Spleen (tissue), 11 donors: ENCODE results near the gene RPEL1. TPM values are rescaled to one million over a fixed set of nuclear protein-coding genes. Genes with fewer than 3 reads are reported as not detected.

Experiments
- DNase-seq: peaks from one replicate; pipeline ENCODE4 v3.0.0-alpha.2; 2020
- H3K27ac ChIP-seq, 8 donors: fragments of 200-600 bp; sonication (generic) in 7 of 8; 1 replicate in 4 of 8; 2 replicates in 4 of 8; pipeline versions ENCODE4 v1.5.0 to v1.8.0; 2016 to 2021; ENCODE audit warnings: inconsistent platforms in 4 of 8, mild to moderate bottlenecking in 4 of 8, moderate library complexity in 1 of 8
- H3K27me3 ChIP-seq, 7 donors: fragments of 200-600 bp; sonication (generic) in 6 of 7; replicated peaks in 1 of 7; 1 replicate in 4 of 7; 2 replicates in 3 of 7; pipeline versions ENCODE4 v1.5.0 to v1.8.0; 2016 to 2021; ENCODE audit warnings: inconsistent platforms in 3 of 7, mild to moderate bottlenecking in 1 of 7
- H3K36me3 ChIP-seq, 6 donors: fragments of 200-600 bp; sonication (generic) in 5 of 6; 1 replicate in 4 of 6; 2 replicates in 2 of 6; pipeline versions ENCODE4 v1.5.0 to v1.8.0; 2016 to 2021; ENCODE audit warnings: inconsistent platforms in 2 of 6
- H3K4me1 ChIP-seq, 6 donors: fragments of 200-600 bp; sonication (generic) in 5 of 6; 1 replicate in 3 of 6; 2 replicates in 3 of 6; pipeline versions ENCODE4 v1.5.0 to v1.8.0; 2016 to 2021; ENCODE audit warnings: inconsistent platforms in 3 of 6
- H3K4me3 ChIP-seq, 8 donors: fragments of 200-600 bp; sonication (generic) in 7 of 8; 1 replicate in 4 of 8; 2 replicates in 4 of 8; pipeline versions ENCODE4 v1.5.0 to v1.8.0; 2016 to 2021; ENCODE audit warnings: inconsistent platforms in 4 of 8, mild to moderate bottlenecking in 4 of 8, moderate library complexity in 2 of 8
- H3K9me3 ChIP-seq, 8 donors: fragments of 200-600 bp; sonication (generic) in 7 of 8; 1 replicate in 4 of 8; 2 replicates in 4 of 8; pipeline versions ENCODE4 v1.5.0 to v1.8.0; 2016 to 2021; ENCODE audit warnings: inconsistent platforms in 4 of 8
- POLR2A ChIP-seq, 3 donors: fragments of 450-650 bp; IDR thresholded peaks; one replicate each; pipeline ENCODE4 v1.5.1; 2017; ENCODE audit warnings: antibody characterized with exemption in 3 of 3, mild to moderate bottlenecking in 1 of 3
- POLR2AphosphoS5 ChIP-seq, 3 donors: sonication (generic); formaldehyde crosslinking; IDR thresholded peaks; one replicate each; pipeline ENCODE4 v1.5.1; 2017; ENCODE audit warnings: antibody characterized with exemption in 3 of 3
- WGBS, 5 donors: extraction: QIAGEN DNeasy Blood & Tissue Kit in 3 of 5; methylation state at CpG; one replicate each; pipeline versions ENCODE4 v1.1.5 to v1.1.7; 2013 to 2018; 5-methylcytosine and 5-hydroxymethylcytosine counted together
- intact Hi-C: fragments of 100-400 bp; cut with DNase I; formaldehyde crosslinking; loops from one replicate; pipeline ENCODE4 v1.15.0; 2023; ENCODE audit warnings: low total_unique reads
- polyA plus RNA-seq, 3 donors: library from polyadenylated mRNA; stranded (reverse); fragments of 200-250 nt; gene quantifications; one replicate each; pipeline ENCODE4 v1.2.1, GENCODE V29; 2013
- total RNA-seq, 7 donors: library from RNA; depleted of rRNA in 3 of 7; stranded (reverse); fragments of >200 nt in 3 of 7; fragmentation: NEBNext Ultra II Directional in 4 of 7; extraction: Animal tissue kit (Norgen Biotek cat#: 25700) in 4 of 7; gene quantifications; one replicate each; pipeline versions ENCODE4 v1.1.0 to v1.2.1, GENCODE V29; 2016 to 2021
- TF ChIP-seq, protein P1 (sequence below), 11 experiments: fragments of 200-600 bp in 7 of 11; fragments of 450-650 bp in 4 of 11; sonication (generic) in 4 of 11; IDR thresholded peaks in 8 of 11; conservative IDR thresholded peaks in 3 of 11; 1 replicate in 7 of 11; 2 replicates in 4 of 11; pipeline versions ENCODE4 v1.4.0 to v1.8.0; 2016 to 2021; ENCODE audit warnings: antibody characterized with exemption in 11 of 11, inconsistent platforms in 4 of 11, mild to moderate bottlenecking in 1 of 11
- donor health status: healthy with polysubstance abuse.
- donor health status: DM: no; HTN: no; CAD: no; lungs with moderate emphysema.
- donor health status: DM: no; HTN: no; CAD: no.
- donor health status: Bipolar disorder and iron deficiency.
- donor health status: healthy.
- donor health status: DM: no; HTN: no; CAD: no.
- donor health status: DM: yes; HTN: yes; CAD: no.

Gene RPEL1
- total and polyA plus RNA-seq, 10 donors = 0.23 TPM; not detected in 9

DNA sequence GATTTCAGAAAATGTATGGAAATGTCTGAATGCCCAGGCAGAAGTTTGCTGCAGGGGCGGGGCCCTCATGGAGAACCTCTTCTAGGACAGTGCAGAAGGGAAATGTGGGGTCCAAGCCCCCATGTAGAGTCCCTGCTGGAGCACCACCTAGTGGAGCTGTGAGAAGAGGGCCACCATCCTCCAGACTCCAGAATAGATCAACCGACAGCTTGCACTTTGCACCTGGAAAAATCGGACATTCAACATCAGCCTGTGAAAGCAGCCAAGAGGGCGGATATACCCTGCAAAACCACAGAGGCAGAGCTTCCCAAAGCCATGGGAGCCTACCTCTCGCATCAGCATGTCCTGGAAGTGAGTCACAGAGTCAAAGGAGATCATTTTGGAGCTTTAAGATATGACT is 14.3 kb downstream of the RPEL1 start:
- no peak overlapping the region for H3K27ac ChIP-seq
- intact Hi-C loops = no loop called here
- H3K36me3 ChIP-seq = no peaks in the 10 kb centered on the region
- no peaks in the 10 kb centered on the region for H3K4me1 ChIP-seq
- peaks cover 0 to 23% (median 0%) of the 10 kb centered on the region in 7 donors for H3K27me3 ChIP-seq
- TF ChIP-seq POLR2AphosphoS5 (IDR thresholded peaks at IDR 0.05) = no peak
- TF ChIP-seq, protein P1, sequence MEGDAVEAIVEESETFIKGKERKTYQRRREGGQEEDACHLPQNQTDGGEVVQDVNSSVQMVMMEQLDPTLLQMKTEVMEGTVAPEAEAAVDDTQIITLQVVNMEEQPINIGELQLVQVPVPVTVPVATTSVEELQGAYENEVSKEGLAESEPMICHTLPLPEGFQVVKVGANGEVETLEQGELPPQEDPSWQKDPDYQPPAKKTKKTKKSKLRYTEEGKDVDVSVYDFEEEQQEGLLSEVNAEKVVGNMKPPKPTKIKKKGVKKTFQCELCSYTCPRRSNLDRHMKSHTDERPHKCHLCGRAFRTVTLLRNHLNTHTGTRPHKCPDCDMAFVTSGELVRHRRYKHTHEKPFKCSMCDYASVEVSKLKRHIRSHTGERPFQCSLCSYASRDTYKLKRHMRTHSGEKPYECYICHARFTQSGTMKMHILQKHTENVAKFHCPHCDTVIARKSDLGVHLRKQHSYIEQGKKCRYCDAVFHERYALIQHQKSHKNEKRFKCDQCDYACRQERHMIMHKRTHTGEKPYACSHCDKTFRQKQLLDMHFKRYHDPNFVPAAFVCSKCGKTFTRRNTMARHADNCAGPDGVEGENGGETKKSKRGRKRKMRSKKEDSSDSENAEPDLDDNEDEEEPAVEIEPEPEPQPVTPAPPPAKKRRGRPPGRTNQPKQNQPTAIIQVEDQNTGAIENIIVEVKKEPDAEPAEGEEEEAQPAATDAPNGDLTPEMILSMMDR (IDR thresholded peaks at IDR 0.05 in 8 of 11, conservative IDR thresholded peaks at IDR 0.05 in 3 of 11) = no peak
- TF ChIP-seq POLR2A (IDR thresholded peaks at IDR 0.05) = no peak
- no peak for DNase-seq
- 85 to 93% (median 91%) methylated on average over 5 of the region's 5 CpGs for WGBS, 5 donors
- H3K9me3 ChIP-seq = peaks cover 0 to 21% (median 5%) of the 10 kb centered on the region in 8 donors
- no peak overlapping the region for H3K4me3 ChIP-seq

GRCh38 chr10:103262229-103262628 is 16.5 kb downstream of the RPEL1 start:
- no peak for TF ChIP-seq POLR2AphosphoS5 (IDR thresholded peaks at IDR 0.05)
- TF ChIP-seq POLR2A (IDR thresholded peaks at IDR 0.05) = no peak
- TF ChIP-seq, protein P1 (IDR thresholded peaks at IDR 0.05 in 8 of 11, conservative IDR thresholded peaks at IDR 0.05 in 3 of 11) = no peak
- no peak for DNase-seq
- Histone ChIP-seq H3K9me3 (peaks cover 0 to 21% (median 5%) of the 10 kb centered on the region in 8 donors), H3K27me3 (peaks cover 0 to 45% (median 0%) of the 10 kb centered on the region in 7 donors), H3K4me3 (no peak overlapping the region), H3K4me1 (no peaks in the 10 kb centered on the region), H3K36me3 (no peaks in the 10 kb centered on the region), H3K27ac (no peak overlapping the region)
- WGBS, 5 donors = 70 to 89% (median 82%) methylated on average over 3 of the region's 3 CpGs
- intact Hi-C loops = no loop called here

GRCh38 chr10:103265717-103266329 is 20.1 kb downstream of the RPEL1 start:
- DNase-seq = no peak
- Histone ChIP-seq H3K36me3 (no peaks in the 10 kb centered on the region), H3K27me3 (peaks cover 0 to 78% (median 6%) of the 10 kb centered on the region in 7 donors)

GRCh38 chr10:103273041-103273441 is 27.4 kb downstream of the RPEL1 start:
- no peak for DNase-seq
- H3K27ac ChIP-seq = no peak overlapping the region

More at GRCh38 chr10:103265717-103266329, 20.1 kb downstream of the RPEL1 start:
- intact Hi-C loops = no loop called here
- 32 to 36% (median 34%) methylated on average over 11 of the region's 11 CpGs for WGBS, 5 donors
- no peaks in the 10 kb centered on the region for H3K9me3 ChIP-seq
- no peak for TF ChIP-seq POLR2AphosphoS5 (IDR thresholded peaks at IDR 0.05)
- TF ChIP-seq POLR2A (IDR thresholded peaks at IDR 0.05) = no peak
- TF ChIP-seq, protein P1 (IDR thresholded peaks at IDR 0.05 in 8 of 11, conservative IDR thresholded peaks at IDR 0.05 in 3 of 11) = no peak
- H3K27ac ChIP-seq = no peak overlapping the region
- no peaks in the 10 kb centered on the region for H3K4me1 ChIP-seq
- no peak overlapping the region for H3K4me3 ChIP-seq

More at GRCh38 chr10:103273041-103273441, 27.4 kb downstream of the RPEL1 start:
- Histone ChIP-seq H3K9me3 (peaks cover 0 to 2% (median 0%) of the 10 kb centered on the region in 8 donors), H3K27me3 (peaks cover 0 to 75% (median 29%) of the 10 kb centered on the region in 7 donors), H3K4me3 (no peak overlapping the region), H3K36me3 (no peaks in the 10 kb centered on the region), H3K4me1 (peaks cover 7 to 20% (median 16%) of the 10 kb centered on the region in 6 donors)
- WGBS, 5 donors = 58 to 72% (median 69%) methylated on average over 4 of the region's 4 CpGs
- TF ChIP-seq, protein P1 (IDR thresholded peaks at IDR 0.05 in 8 of 11, conservative IDR thresholded peaks at IDR 0.05 in 3 of 11) = no peak
- TF ChIP-seq POLR2AphosphoS5 (IDR thresholded peaks at IDR 0.05) (no peak), POLR2A (IDR thresholded peaks at IDR 0.05) (no peak)
- intact Hi-C loops = no loop called here
